Neural cell (in vitro differentiated cells): ENCODE data around the gene GPR89A. TPM values are rescaled to one million over a fixed set of nuclear protein-coding genes. Genes with fewer than 3 reads are reported as not detected.

Experiments
- H2AFZ ChIP-seq: fragments of 200-600, 300-800 bp; sonication (generic), shearing (Covaris generic); 2 replicates; pipeline ENCODE4 v1.6.0; 2014; ENCODE audit warnings: low read depth, mild to moderate bottlenecking, antibody characterized with exemption, low read length, moderate library complexity
- H3F3A ChIP-seq: fragments of 200-600 bp; shearing (Covaris generic); 2 replicates; pipeline ENCODE4 v1.6.1; 2016; ENCODE audit warnings: mild to moderate bottlenecking, moderate library complexity, mixed read lengths, antibody characterized with exemption, low read length; ENCODE audit not compliant: insufficient read depth, poor library complexity, severe bottlenecking
- H3K27ac ChIP-seq: fragments of 200-600, 300-800 bp; sonication (generic), shearing (Covaris generic); 2 replicates; pipeline ENCODE4 v1.5.1; 2014; ENCODE audit warnings: mild to moderate bottlenecking, low read length, moderate library complexity
- H3K27me3 ChIP-seq: fragments of 300-800, 200-600 bp; sonication (generic), shearing (Covaris generic); 2 replicates; pipeline ENCODE4 v1.6.0; 2014; ENCODE audit warnings: mild to moderate bottlenecking, low read depth, low read length, moderate library complexity; ENCODE audit not compliant: insufficient read depth
- H3K36me3 ChIP-seq: fragments of 300-800, 200-600 bp; sonication (generic), shearing (Covaris generic); 2 replicates; pipeline ENCODE4 v1.5.1; 2014; ENCODE audit warnings: mild to moderate bottlenecking, antibody characterized with exemption, low read length, moderate library complexity; ENCODE audit not compliant: insufficient read depth
- H3K4me2 ChIP-seq: fragments of 300-800, 200-600 bp; sonication (generic), shearing (Covaris generic); 2 replicates; pipeline ENCODE4 v1.6.0; 2014; ENCODE audit warnings: mild to moderate bottlenecking, low read length
- H3K4me3 ChIP-seq: fragments of 300-800, 200-600 bp; sonication (generic), shearing (Covaris generic); 2 replicates; pipeline ENCODE4 v1.5.1; 2014; ENCODE audit warnings: mild to moderate bottlenecking, low read length, moderate library complexity
- H3K79me2 ChIP-seq: fragments of 200-600 bp; shearing (Covaris generic); replicated peaks from 2 replicates; pipeline ENCODE4 v1.6.0; 2014; ENCODE audit warnings: mild to moderate bottlenecking, low read length, moderate library complexity; ENCODE audit not compliant: insufficient read depth
- H3K9ac ChIP-seq: fragments of 300-800, 200-600 bp; sonication (generic), shearing (Covaris generic); 2 replicates; pipeline ENCODE4 v1.6.1; 2016; ENCODE audit warnings: mild to moderate bottlenecking, low read length, mixed read lengths
- H3K9me2 ChIP-seq: fragments of 200-600 bp; shearing (Covaris generic); 2 replicates; pipeline ENCODE4 v1.6.1; 2016; ENCODE audit warnings: mild to moderate bottlenecking, low read length, mixed read lengths; ENCODE audit not compliant: insufficient read depth
- H3K9me3 ChIP-seq: fragments of 200-600, 300-800 bp; sonication (generic), shearing (Covaris generic); 2 replicates; pipeline ENCODE4 v1.6.1; 2016; ENCODE audit warnings: mild to moderate bottlenecking, mixed run types, low read length, moderate library complexity, mixed read lengths
- H4K20me1 ChIP-seq: fragments of 200-600 bp; shearing (Covaris generic); 2 replicates; pipeline ENCODE4 v1.6.1; 2016; ENCODE audit warnings: mild to moderate bottlenecking, mixed run types; ENCODE audit not compliant: insufficient read depth
- CTCF ChIP-seq: fragments of 450-650 bp; IDR thresholded peaks from 2 replicates; pipeline ENCODE4 v1.5.1; 2014; ENCODE audit warnings: antibody characterized with exemption, mild to moderate bottlenecking, moderate library complexity; ENCODE audit not compliant: poor library complexity, severe bottlenecking
- EP300 ChIP-seq: fragments of 450-650 bp; conservative IDR thresholded peaks from 2 replicates; pipeline ENCODE4 v1.6.1; 2014; ENCODE audit warnings: antibody characterized with exemption, mild to moderate bottlenecking, moderate library complexity; ENCODE audit not compliant: poor library complexity, severe bottlenecking
- EZH2 ChIP-seq: fragments of 200-600, 300-800 bp; shearing (Covaris generic), sonication (generic); IDR thresholded peaks from 2 replicates; pipeline ENCODE4 v1.6.1; 2014; ENCODE audit warnings: antibody characterized with exemption, low read length, borderline replicate concordance, mild to moderate bottlenecking; ENCODE audit not compliant: insufficient read depth, poor library complexity, severe bottlenecking
- MXI1 ChIP-seq: fragments of 450-650 bp; conservative IDR thresholded peaks from 2 replicates; pipeline ENCODE4 v1.6.1; 2014; ENCODE audit warnings: antibody characterized with exemption, mild to moderate bottlenecking; ENCODE audit not compliant: poor library complexity, severe bottlenecking
- POLR2AphosphoS5 ChIP-seq: IDR thresholded peaks from 2 replicates; pipeline ENCODE4 v1.6.1; 2012
- RAD21 ChIP-seq: fragments of 450-650 bp; conservative IDR thresholded peaks from 2 replicates; pipeline ENCODE4 v1.6.1; 2014; ENCODE audit warnings: antibody characterized with exemption, mild to moderate bottlenecking, moderate library complexity
- REST ChIP-seq: IDR thresholded peaks from 2 replicates; pipeline ENCODE4 v1.6.1; 2012; ENCODE audit warnings: borderline replicate concordance
- SMC3 ChIP-seq: fragments of 450-650 bp; conservative IDR thresholded peaks from 2 replicates; pipeline ENCODE4 v1.6.1; 2014; ENCODE audit warnings: antibody characterized with exemption, mild to moderate bottlenecking, moderate library complexity; ENCODE audit not compliant: poor library complexity
- TAF1 ChIP-seq: IDR thresholded peaks from 2 replicates; pipeline ENCODE4 v1.6.1; 2012; ENCODE audit warnings: low read depth
- polyA plus RNA-seq: library from polyadenylated mRNA; depleted of rRNA; stranded (reverse); fragments of >200 nt; gene quantifications from 2 replicates; pipeline ENCODE4 v1.2.3, GENCODE V29; 2014

Gene GPR89A
- polyA plus RNA-seq, 1 donor from 2014 or later: 38.4 TPM

- Histone ChIP-seq H3K9me3 (no peaks in the 10 kb centered on the region), H3K4me3 (no peak overlapping the region), H3K27ac (no peak overlapping the region), H3K4me2 (no peak overlapping the region), H3F3A (no peaks in the 10 kb centered on the region), H3K79me2 (no peaks in the 10 kb centered on the region), H3K27me3 (no peaks in the 10 kb centered on the region), H3K9ac (no peak overlapping the region), H3K36me3 (no peaks in the 10 kb centered on the region), H4K20me1 (no peaks in the 10 kb centered on the region), H2AFZ (no peak overlapping the region), H3K9me2 (no peaks in the 10 kb centered on the region)
- TF ChIP-seq REST (no peak), TAF1 (no peak), MXI1 (no peak), POLR2AphosphoS5 (no peak), SMC3 (no peak), CTCF (no peak), RAD21 (no peak), EP300 (no peak), EZH2 (no peak)
These were observed 100.3 kb downstream of the GPR89A start for GRCh38 chr1:145708063-145708462.

GRCh38 chr1:145710291-145711027 is 102.7 kb downstream of the GPR89A start:
- Histone ChIP-seq H3K4me2 (no peak overlapping the region), H3K79me2 (no peaks in the 10 kb centered on the region), H3K9ac (no peak overlapping the region), H3K27me3 (no peaks in the 10 kb centered on the region), H3K27ac (no peak overlapping the region), H3F3A (no peaks in the 10 kb centered on the region), H3K4me3 (no peak overlapping the region), H4K20me1 (no peaks in the 10 kb centered on the region), H3K9me3 (no peaks in the 10 kb centered on the region), H2AFZ (no peak overlapping the region), H3K36me3 (no peaks in the 10 kb centered on the region), H3K9me2 (no peaks in the 10 kb centered on the region)
- TF ChIP-seq POLR2AphosphoS5 (no peak), TAF1 (no peak), MXI1 (no peak), SMC3 (no peak), EP300 (no peak)
